Kidney (tissue), 14 donors: ENCODE measurements around the gene PTPRQ. TPM values are rescaled to one million over a fixed set of nuclear protein-coding genes. Genes with fewer than 3 reads are reported as not detected.
"Not testable (repeated sequence)": the region's sequence is repeated elsewhere in the genome, so short reads cannot be mapped to it uniquely, and the experiment has no call there.

ENCODE experiments used
- DNase-seq, 5 donors: peaks; one replicate each; pipeline ENCODE4 v3.0.0-alpha.2; 2013 to 2020
- FAIRE-seq: peaks from 2 replicates; lab custom pipeline; 2012; peaks lifted over from hg19 to GRCh38; lab: Jason Lieb, UNC
- H3K27ac ChIP-seq, 2 donors: one replicate each; pipeline ENCODE4 v1.7.0; 2013; ENCODE audit warnings: low read depth in 2 of 2, low read length in 2 of 2, inconsistent platforms in 1 of 2
- H3K27me3 ChIP-seq: one replicate; pipeline ENCODE4 v1.7.1; 2013; ENCODE audit warnings: low read length, inconsistent platforms; ENCODE audit not compliant: control insufficient read depth, insufficient read depth
- H3K36me3 ChIP-seq, 3 donors: one replicate each; pipeline versions ENCODE4 v1.7.0 to v1.7.1; 2013; ENCODE audit warnings: low read length in 3 of 3, control low read depth in 1 of 3, inconsistent platforms in 1 of 3; ENCODE audit not compliant: insufficient read depth in 3 of 3, control insufficient read depth in 2 of 3
- H3K4me1 ChIP-seq, 3 donors: one replicate each; pipeline versions ENCODE4 v1.7.0 to v1.7.1; 2013; ENCODE audit warnings: low read length in 3 of 3, inconsistent platforms in 1 of 3, low read depth in 1 of 3; ENCODE audit not compliant: control insufficient read depth in 2 of 3, insufficient read depth in 2 of 3
- H3K4me3 ChIP-seq, 3 donors: one replicate each; pipeline versions ENCODE4 v1.7.0 to v1.8.1; 2013; ENCODE audit warnings: low read length in 3 of 3, control low read depth in 1 of 3, inconsistent platforms in 1 of 3
- H3K9ac ChIP-seq, 3 donors: one replicate each; pipeline versions ENCODE4 v1.7.0 to v1.7.1; 2013; ENCODE audit warnings: low read length in 3 of 3, control low read depth in 1 of 3, inconsistent platforms in 1 of 3
- H3K9me3 ChIP-seq, 3 donors: one replicate each; pipeline versions ENCODE4 v1.7.0 to v1.7.1; 2013; ENCODE audit warnings: low read length in 3 of 3, control low read depth in 1 of 3, inconsistent platforms in 1 of 3; ENCODE audit not compliant: control insufficient read depth in 2 of 3, insufficient read depth in 1 of 3
- intact Hi-C: fragments of 100-400 bp; cut with DNase I; formaldehyde crosslinking; loops from one replicate; pipeline ENCODE4 v1.11.1; 2022
- polyA plus RNA-seq: library from polyadenylated mRNA; stranded (reverse); fragments of 350-450 nt; fragmentation: Illumina TruSeq; extraction: RNeasy Lipid Tissue Mini Kit (QIAGEN cat#74804); gene quantifications from one replicate; pipeline ENCODE4 v1.2.3, GENCODE V29; 2014; ENCODE audit warnings: low read depth, low replicate concordance; ENCODE audit not compliant: insufficient read depth
- total RNA-seq: library from RNA; stranded (reverse); fragmentation: NEBNext Ultra II Directional; extraction: Animal tissue kit (Norgen Biotek cat#: 25700); gene quantifications from one replicate; pipeline ENCODE4 v1.2.1, GENCODE V29; 2021
- TF ChIP-seq, protein P1 (sequence below): IDR thresholded peaks from 3 replicates; pipeline ENCODE4 v1.5.1; 2012; ENCODE audit warnings: mild to moderate bottlenecking, moderate library complexity, borderline replicate concordance; ENCODE audit not compliant: insufficient read depth; ENCODE audit errors: extremely low read depth
- donor health status: control.
- donor health status: control.
- donor health status: control.
- donor health status: control.
- donor health status: control.
- donor health status: DM: yes; HTN: yes; CAD: no.
- donor health status: Normal renal cell carcinoma (clear cell type).

The PTPRQ gene
- total and polyA plus RNA-seq, 2 donors from 2014 or later = 0.25 to 3.1 TPM

DNA sequence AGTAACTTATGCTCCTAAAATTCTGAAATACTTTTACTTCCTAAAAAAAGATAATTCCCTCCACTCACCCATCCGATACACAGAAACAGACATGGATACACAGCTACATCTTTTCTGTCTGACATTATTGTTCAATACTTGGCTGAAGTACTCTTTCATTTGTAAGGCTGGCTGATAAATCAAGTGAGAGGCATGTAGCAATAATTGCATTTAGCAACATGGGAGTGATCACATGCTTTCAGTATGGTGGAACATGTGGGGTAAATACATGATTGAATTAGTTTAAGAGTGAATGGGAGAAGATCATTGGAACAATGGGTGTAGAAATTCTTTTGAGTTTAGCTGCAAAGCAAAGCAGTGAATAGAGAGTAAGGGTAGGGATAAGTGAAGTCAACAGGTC lies 25.6 kb downstream of the PTPRQ start:
- Histone ChIP-seq H3K9me3 (no peaks in the 10 kb centered on the region), H3K27me3 (no peaks in the 10 kb centered on the region), H3K4me3 (no peak overlapping the region), H3K27ac (no peak overlapping the region), H3K36me3 (no peaks in the 10 kb centered on the region), H3K4me1 (no peaks in the 10 kb centered on the region), H3K9ac (no peak overlapping the region)
- DNase-seq = no peak
- intact Hi-C loops = no loop called here
- TF ChIP-seq, protein P1, sequence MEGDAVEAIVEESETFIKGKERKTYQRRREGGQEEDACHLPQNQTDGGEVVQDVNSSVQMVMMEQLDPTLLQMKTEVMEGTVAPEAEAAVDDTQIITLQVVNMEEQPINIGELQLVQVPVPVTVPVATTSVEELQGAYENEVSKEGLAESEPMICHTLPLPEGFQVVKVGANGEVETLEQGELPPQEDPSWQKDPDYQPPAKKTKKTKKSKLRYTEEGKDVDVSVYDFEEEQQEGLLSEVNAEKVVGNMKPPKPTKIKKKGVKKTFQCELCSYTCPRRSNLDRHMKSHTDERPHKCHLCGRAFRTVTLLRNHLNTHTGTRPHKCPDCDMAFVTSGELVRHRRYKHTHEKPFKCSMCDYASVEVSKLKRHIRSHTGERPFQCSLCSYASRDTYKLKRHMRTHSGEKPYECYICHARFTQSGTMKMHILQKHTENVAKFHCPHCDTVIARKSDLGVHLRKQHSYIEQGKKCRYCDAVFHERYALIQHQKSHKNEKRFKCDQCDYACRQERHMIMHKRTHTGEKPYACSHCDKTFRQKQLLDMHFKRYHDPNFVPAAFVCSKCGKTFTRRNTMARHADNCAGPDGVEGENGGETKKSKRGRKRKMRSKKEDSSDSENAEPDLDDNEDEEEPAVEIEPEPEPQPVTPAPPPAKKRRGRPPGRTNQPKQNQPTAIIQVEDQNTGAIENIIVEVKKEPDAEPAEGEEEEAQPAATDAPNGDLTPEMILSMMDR = no peak
- FAIRE-seq = no peak

DNA sequence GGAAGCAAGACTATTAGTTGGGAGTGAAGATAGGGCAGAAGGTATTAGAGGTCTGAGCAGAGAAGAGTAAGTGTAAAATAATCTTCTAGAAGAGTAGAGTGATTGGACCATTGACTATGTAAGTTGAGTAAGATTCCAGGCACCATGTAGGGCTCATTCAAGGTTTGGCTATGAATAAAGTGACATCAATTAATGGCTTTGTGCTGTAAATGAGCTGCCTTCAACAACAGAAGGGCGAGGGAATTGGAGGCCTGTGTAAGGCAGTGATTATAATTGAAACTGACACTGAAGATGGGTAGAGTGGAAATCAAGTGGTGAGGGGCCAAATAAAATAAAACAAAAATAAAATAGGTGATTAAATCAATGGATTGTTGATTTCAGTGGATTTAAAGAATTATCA lies 26.4 kb downstream of the PTPRQ start:
- no peaks in the 10 kb centered on the region for H3K4me1 ChIP-seq
- no peaks in the 10 kb centered on the region for H3K27me3 ChIP-seq
- no peak for DNase-seq
- FAIRE-seq = no peak
- H3K27ac ChIP-seq = no peak overlapping the region
- H3K36me3 ChIP-seq = no peaks in the 10 kb centered on the region
- no peak overlapping the region for H3K4me3 ChIP-seq
- TF ChIP-seq, protein P1 = no peak
- no peaks in the 10 kb centered on the region for H3K9me3 ChIP-seq
- intact Hi-C loops = no loop called here
- H3K9ac ChIP-seq = no peak overlapping the region

DNA sequence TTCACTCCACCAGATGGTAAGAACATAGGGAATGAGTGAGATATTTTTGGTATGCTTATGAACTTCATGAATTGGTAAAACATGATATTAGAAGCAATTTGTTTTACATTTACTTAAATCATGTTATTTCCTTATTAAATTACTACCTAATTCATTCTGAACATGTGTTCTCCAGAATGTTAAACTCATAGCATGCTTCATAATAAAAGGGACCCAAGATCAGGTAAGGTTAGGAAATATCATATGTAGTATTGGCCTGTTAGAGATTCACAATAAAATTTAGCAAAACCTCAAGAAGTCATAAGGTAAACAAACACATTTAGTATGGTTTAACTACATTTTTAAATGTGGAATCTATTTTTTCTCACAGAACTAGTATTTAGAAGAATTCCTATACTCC lies 28.2 kb downstream of the PTPRQ start:
- Histone ChIP-seq H3K9ac (no peak overlapping the region), H3K27me3 (no peaks in the 10 kb centered on the region), H3K27ac (no peak overlapping the region), H3K4me1 (no peaks in the 10 kb centered on the region), H3K4me3 (no peak overlapping the region), H3K9me3 (no peaks in the 10 kb centered on the region), H3K36me3 (no peaks in the 10 kb centered on the region)
- FAIRE-seq (no peak), DNase-seq (no peak)
- TF ChIP-seq, protein P1 = no peak
- intact Hi-C loops = no loop called here

DNA sequence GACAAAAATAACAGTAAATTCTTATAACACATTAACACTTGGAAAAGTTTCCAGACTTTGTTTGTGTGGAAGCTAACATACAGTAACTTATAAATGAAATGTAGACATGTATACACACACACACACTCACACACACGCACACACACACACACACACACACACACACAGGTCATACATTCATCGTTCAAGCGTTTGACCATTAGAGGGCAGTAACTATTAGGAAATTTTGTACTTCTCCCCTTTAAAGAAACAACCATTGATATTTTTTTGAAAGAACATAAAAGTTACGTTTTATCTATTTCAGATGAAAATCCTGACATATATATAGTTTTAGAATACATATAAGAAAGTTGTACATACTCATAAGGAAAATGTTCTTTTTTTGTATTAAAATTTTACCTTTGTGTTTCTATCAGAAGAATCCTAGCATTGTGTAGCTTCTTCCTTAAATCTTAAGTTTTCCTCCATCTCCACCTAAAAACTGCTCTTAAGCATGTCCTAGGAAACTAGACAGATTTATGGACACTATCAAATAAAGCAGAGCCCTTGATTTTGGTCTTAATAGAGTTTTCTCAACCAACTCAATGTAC lies 29.0 kb downstream of the PTPRQ start:
- DNase-seq = peak in 4 of 5 donors; percentile 20 to 67 (median 47)
- FAIRE-seq = peak; percentile 78
- H3K4me3 ChIP-seq = no peak overlapping the region
- H3K27me3 ChIP-seq = no peaks in the 10 kb centered on the region
- H3K27ac ChIP-seq = no peak overlapping the region
- H3K4me1 ChIP-seq = no peaks in the 10 kb centered on the region
- H3K9me3 ChIP-seq = no peaks in the 10 kb centered on the region
- no peaks in the 10 kb centered on the region for H3K36me3 ChIP-seq
- intact Hi-C loops = no loop called here
- TF ChIP-seq, protein P1 = peak; percentile 29
- H3K9ac ChIP-seq = no peak overlapping the region

DNA sequence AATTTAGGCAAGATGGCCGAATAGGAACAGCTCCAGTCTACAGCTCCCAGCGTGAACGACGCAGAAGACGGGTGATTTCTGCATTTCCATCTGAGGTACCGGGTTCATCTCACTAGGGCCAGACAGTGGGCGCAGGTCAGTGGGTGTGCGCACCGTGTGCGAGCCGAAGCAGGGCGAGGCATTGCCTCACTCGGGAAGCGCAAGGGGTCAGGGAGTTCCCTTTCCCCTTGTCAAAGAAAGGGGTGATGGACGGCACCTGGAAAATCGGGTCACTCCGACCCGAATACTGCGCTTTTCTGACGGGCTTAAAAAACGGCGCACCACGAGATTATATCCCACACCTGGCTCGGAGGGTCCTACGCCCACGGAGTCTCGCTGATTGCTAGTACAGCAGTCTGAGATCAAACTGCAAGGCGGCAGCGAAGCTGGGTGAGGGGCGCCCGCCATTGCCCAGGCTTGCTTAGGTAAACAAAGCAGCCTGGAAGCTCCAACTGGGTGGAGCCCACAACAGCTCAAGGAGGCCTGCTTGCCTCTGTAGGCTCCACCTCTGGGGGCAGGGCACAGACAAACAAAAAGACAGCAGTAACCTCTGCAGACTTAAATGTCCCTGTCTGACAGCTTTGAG lies 33.6 kb downstream of the PTPRQ start:
- intact Hi-C loops, H3K4me1 ChIP-seq, H3K9me3 ChIP-seq, H3K9ac ChIP-seq, DNase-seq, H3K4me3 ChIP-seq, FAIRE-seq, H3K27ac ChIP-seq, H3K36me3 ChIP-seq, H3K27me3 ChIP-seq: not testable (repeated sequence)
